Suprapubic skin (tissue), 3 donors: ENCODE data around the gene HBG2.

Experiments
- POLR2A ChIP-seq, 2 donors: fragments of 450-650 bp; IDR thresholded peaks; one replicate each; pipeline ENCODE4 v1.6.1; 2017; ENCODE audit warnings: antibody characterized with exemption in 2 of 2, mild to moderate bottlenecking in 2 of 2, moderate library complexity in 2 of 2
- TF ChIP-seq, protein P1 (sequence below), 2 donors: fragments of 200-600 bp in 1 of 2; fragments of 450-650 bp in 1 of 2; sonication (generic) in 1 of 2; IDR thresholded peaks; one replicate each; pipeline ENCODE4 v1.5.1; 2016 to 2019; ENCODE audit warnings: antibody characterized with exemption in 2 of 2, mild to moderate bottlenecking in 1 of 2, moderate library complexity in 1 of 2

DNA sequence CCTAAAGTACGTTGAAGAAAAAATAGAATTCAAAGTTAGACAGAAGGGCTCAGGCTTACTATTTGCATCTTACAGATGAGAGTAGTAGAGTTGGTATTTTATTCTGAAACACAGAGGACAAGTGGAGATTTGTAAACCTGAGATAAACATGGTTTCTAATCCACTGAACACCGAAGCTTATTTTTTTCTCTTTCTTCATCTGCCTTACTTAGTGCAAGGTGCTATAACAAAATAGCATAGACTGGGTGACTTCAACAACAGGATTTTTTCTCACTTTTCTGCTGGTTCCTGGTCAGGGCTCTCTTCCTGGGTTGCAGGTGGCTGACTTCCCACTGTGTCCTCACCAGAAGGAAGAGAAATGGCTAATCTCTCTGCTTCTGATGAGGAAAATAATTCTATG, 2.8 kb downstream of the HBG2 start:
- TF ChIP-seq, protein P1, sequence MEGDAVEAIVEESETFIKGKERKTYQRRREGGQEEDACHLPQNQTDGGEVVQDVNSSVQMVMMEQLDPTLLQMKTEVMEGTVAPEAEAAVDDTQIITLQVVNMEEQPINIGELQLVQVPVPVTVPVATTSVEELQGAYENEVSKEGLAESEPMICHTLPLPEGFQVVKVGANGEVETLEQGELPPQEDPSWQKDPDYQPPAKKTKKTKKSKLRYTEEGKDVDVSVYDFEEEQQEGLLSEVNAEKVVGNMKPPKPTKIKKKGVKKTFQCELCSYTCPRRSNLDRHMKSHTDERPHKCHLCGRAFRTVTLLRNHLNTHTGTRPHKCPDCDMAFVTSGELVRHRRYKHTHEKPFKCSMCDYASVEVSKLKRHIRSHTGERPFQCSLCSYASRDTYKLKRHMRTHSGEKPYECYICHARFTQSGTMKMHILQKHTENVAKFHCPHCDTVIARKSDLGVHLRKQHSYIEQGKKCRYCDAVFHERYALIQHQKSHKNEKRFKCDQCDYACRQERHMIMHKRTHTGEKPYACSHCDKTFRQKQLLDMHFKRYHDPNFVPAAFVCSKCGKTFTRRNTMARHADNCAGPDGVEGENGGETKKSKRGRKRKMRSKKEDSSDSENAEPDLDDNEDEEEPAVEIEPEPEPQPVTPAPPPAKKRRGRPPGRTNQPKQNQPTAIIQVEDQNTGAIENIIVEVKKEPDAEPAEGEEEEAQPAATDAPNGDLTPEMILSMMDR (IDR thresholded peaks at IDR 0.05): no peak
- no peak for TF ChIP-seq POLR2A (IDR thresholded peaks at IDR 0.05)
